WTC11 (cell line): ENCODE results near the gene EEFSEC.

Source experiments
- CREB1 ChIP-seq: sonication (generic); formaldehyde crosslinking; IDR thresholded peaks from 2 replicates; pipeline ENCODE4 v1.8.0; 2023; ENCODE audit warnings: mild to moderate bottlenecking, missing genetic modification reagents
- CREM ChIP-seq: sonication (generic); formaldehyde crosslinking; IDR thresholded peaks from 2 replicates; pipeline ENCODE4 v1.8.1; 2022; ENCODE audit warnings: mild to moderate bottlenecking, missing genetic modification reagents, moderate library complexity
- ETV6 ChIP-seq: sonication (generic); formaldehyde crosslinking; IDR thresholded peaks from 2 replicates; pipeline ENCODE4 v1.8.1; 2022; ENCODE audit warnings: mild to moderate bottlenecking, missing genetic modification reagents
- IRF2 ChIP-seq: sonication (generic); formaldehyde crosslinking; IDR thresholded peaks from 2 replicates; pipeline ENCODE4 v1.8.0; 2022; ENCODE audit warnings: low read depth, missing genetic modification reagents, borderline replicate concordance
- NFYB ChIP-seq: sonication (generic); formaldehyde crosslinking; conservative IDR thresholded peaks from 2 replicates; pipeline ENCODE4 v1.8.0; 2022; ENCODE audit warnings: low read depth, missing genetic modification reagents
- NR3C1 ChIP-seq: sonication (generic); formaldehyde crosslinking; conservative IDR thresholded peaks from 2 replicates; pipeline ENCODE4 v1.8.1; 2023; ENCODE audit warnings: low read depth, mild to moderate bottlenecking, missing genetic modification reagents
- OVOL2 ChIP-seq: fragments of 250-450 bp; sonication (Bioruptor Pico); IDR thresholded peaks from 2 replicates; pipeline ENCODE4 v1.9.0; 2021; ENCODE audit warnings: mild to moderate bottlenecking, borderline replicate concordance
- ZNF138 ChIP-seq: sonication (generic); formaldehyde crosslinking; conservative IDR thresholded peaks from 2 replicates; pipeline ENCODE4 v1.8.1; 2022; ENCODE audit warnings: mild to moderate bottlenecking, moderate library complexity, missing genetic modification reagents
- TF ChIP-seq, protein P1 (sequence below): fragments of 200-600 bp; IDR thresholded peaks from 2 replicates; pipeline ENCODE4 v1.8.0; 2022; ENCODE audit warnings: antibody characterized with exemption
- TF ChIP-seq, protein P2 (sequence below): fragments of 250-450 bp; sonication (Bioruptor Pico); IDR thresholded peaks from 2 replicates; pipeline ENCODE4 v2.1.2; 2022; ENCODE audit warnings: mild to moderate bottlenecking, moderate library complexity
- TF ChIP-seq, protein P3 (sequence below): sonication (generic); formaldehyde crosslinking; IDR thresholded peaks from 2 replicates; pipeline ENCODE4 v1.8.0; 2022; ENCODE audit warnings: mild to moderate bottlenecking, missing genetic modification reagents
- TF ChIP-seq, protein P4 (sequence below): sonication (generic); formaldehyde crosslinking; IDR thresholded peaks from 2 replicates; pipeline ENCODE4 v1.8.1; 2023; ENCODE audit warnings: mild to moderate bottlenecking, missing genetic modification reagents

DNA sequence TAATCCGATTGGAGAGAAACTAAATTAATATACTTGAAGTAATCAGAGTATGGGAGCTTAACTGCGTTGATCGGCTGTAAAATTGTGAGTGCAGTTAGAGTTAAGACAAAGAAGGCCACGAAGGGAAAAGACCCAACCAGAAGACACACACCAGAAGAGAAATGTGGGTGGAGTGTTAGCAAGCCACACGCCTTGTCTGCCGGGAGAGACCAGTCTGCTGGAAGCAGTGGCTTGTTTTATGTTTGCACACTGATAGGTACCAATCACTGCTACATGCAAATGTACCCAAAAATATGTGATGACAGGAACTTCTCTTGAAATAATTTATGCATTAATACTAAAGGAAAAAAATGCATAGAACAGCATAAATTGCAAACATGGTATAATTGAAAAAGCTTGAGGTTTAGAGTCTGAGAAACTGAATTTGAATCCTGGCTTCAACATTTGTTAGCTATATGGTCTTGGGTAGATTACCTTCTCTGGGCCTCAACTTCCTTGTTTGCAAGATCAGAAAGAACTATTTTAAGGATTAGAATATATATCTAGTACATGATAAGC lies 23.1 kb downstream of the EEFSEC start:
- TF ChIP-seq NR3C1 (CRISPR knock-in tag): no peak
- TF ChIP-seq, protein P1, sequence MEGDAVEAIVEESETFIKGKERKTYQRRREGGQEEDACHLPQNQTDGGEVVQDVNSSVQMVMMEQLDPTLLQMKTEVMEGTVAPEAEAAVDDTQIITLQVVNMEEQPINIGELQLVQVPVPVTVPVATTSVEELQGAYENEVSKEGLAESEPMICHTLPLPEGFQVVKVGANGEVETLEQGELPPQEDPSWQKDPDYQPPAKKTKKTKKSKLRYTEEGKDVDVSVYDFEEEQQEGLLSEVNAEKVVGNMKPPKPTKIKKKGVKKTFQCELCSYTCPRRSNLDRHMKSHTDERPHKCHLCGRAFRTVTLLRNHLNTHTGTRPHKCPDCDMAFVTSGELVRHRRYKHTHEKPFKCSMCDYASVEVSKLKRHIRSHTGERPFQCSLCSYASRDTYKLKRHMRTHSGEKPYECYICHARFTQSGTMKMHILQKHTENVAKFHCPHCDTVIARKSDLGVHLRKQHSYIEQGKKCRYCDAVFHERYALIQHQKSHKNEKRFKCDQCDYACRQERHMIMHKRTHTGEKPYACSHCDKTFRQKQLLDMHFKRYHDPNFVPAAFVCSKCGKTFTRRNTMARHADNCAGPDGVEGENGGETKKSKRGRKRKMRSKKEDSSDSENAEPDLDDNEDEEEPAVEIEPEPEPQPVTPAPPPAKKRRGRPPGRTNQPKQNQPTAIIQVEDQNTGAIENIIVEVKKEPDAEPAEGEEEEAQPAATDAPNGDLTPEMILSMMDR: no peak
- TF ChIP-seq NFYB (CRISPR knock-in tag): no peak
- TF ChIP-seq, protein P2, sequence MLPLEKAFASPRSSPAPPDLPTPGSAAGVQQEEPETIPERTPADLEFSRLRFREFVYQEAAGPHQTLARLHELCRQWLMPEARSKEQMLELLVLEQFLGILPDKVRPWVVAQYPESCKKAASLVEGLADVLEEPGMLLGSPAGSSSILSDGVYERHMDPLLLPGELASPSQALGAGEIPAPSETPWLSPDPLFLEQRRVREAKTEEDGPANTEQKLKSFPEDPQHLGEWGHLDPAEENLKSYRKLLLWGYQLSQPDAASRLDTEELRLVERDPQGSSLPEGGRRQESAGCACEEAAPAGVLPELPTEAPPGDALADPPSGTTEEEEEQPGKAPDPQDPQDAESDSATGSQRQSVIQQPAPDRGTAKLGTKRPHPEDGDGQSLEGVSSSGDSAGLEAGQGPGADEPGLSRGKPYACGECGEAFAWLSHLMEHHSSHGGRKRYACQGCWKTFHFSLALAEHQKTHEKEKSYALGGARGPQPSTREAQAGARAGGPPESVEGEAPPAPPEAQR: no peak
- no peak for TF ChIP-seq ETV6 (CRISPR knock-in tag)
- TF ChIP-seq, protein P3, sequence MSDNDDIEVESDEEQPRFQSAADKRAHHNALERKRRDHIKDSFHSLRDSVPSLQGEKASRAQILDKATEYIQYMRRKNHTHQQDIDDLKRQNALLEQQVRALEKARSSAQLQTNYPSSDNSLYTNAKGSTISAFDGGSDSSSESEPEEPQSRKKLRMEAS (CRISPR knock-in tag): no peak
- no peak for TF ChIP-seq CREB1
- no peak for TF ChIP-seq ZNF138
- TF ChIP-seq OVOL2 (CRISPR knock-in tag): no peak
- TF ChIP-seq IRF2 (CRISPR knock-in tag): no peak
- TF ChIP-seq, protein P4, sequence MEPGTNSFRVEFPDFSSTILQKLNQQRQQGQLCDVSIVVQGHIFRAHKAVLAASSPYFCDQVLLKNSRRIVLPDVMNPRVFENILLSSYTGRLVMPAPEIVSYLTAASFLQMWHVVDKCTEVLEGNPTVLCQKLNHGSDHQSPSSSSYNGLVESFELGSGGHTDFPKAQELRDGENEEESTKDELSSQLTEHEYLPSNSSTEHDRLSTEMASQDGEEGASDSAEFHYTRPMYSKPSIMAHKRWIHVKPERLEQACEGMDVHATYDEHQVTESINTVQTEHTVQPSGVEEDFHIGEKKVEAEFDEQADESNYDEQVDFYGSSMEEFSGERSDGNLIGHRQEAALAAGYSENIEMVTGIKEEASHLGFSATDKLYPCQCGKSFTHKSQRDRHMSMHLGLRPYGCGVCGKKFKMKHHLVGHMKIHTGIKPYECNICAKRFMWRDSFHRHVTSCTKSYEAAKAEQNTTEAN (CRISPR knock-in tag): no peak
- TF ChIP-seq CREM (CRISPR knock-in tag): no peak
